Inflammatory macrophage (primary cell): ENCODE results near the gene DCAF4.
"Not testable (repeated sequence)": the region's sequence is repeated elsewhere in the genome, so short reads cannot be mapped to it uniquely, and the experiment has no call there.

Experiments used
- DNase-seq, 2 donors: peaks; one replicate each; pipeline ENCODE4 v3.0.0-alpha.2; 2020 to 2022

Gene DCAF4

GRCh38 chr14:72974661-72975060 lies 48.4 kb downstream of the DCAF4 start:
- DNase-seq: no peak

DNA sequence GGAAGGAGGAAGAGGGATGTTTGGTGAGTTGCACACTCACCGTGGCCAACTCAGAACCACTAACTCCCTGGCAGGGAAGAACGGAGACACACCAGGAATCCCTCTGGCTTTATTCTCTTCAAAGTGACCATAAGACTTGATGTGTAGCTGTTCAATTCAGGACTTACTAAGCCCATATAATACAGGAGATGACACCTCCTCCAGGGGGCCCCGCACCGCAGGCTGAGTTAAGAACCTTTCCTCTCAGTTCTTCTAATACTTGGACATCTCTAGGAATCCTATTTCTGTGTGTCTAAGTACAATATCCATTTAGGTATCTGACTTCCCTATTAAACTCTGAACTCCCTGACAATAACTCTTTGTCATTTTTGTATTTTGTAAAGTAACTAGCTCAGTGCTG lies 49.5 kb downstream of the DCAF4 start:
- no peak for DNase-seq

GRCh38 chr14:72978856-72979255 lies 52.6 kb downstream of the DCAF4 start:
- DNase-seq: no peak

DNA sequence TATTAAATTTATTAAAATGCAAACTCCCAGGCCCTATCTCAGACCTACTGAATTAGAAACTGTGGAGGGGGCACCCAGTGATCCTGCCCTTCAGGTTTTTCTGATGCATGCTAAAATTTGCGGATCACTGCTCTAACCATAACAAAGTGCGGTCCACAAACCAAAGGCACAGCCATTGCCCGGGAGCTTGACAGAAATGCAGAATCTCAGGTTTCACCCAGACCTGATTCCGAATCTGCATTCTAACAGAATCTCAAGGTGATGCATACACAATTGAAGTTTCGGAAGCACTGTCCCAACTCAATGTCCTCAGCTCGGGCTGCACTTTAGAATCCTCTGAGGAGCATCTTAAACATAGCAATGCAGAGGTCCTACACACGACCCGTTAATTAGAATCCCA lies 54.6 kb downstream of the DCAF4 start:
- no peak for DNase-seq

DNA sequence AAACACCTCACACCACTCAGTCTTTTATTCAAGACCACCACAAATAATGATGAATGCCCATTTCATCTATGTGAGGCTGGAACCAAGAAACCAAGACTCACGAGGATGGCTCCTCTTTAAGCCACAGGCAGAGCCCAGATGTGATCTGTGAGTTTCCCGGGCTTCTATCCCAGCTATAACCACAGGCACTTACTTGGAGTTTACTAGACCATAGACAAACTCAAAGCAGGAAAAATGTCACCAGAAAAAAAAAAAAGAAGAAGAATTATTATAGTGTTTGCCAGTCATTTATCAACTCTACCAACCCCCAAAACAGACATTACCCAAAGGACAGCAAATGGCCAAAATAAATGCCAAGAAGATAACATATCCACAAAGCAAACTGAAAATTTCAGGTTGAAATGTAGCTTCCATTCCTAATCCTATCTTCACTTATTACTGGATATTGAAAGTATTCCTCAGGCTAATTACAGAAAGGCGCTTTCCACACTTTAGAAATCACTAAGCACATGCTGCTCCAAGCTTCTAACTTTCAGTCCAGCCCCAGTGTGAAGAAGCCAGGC lies 56.0 kb downstream of the DCAF4 start:
- no peak for DNase-seq

DNA sequence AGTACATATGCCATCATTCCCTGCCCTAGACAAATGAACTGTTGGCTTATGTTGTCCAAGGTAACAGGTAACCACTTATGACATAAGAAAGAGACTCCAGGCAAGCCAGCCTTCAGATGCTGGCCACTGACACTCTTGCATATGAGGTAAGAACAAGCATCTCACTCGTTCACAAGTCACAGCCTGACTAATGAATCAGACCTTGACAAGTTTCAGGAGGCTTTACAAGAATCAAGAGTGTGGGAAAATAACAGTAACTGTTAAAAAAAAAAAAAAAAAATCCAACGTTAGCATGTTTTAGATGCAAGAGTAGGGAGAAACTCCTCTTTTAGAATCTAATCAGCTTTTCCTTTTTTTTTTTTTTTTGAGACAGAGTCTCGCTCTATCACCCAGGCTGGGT lies 60.0 kb downstream of the DCAF4 start:
- DNase-seq: no peak

- no peak for DNase-seq
Measured at GRCh38 chr14:72986857-72987256, 60.6 kb downstream of the DCAF4 start.

GRCh38 chr14:72990171-72990570 lies 63.9 kb downstream of the DCAF4 start:
- DNase-seq: no peak

GRCh38 chr14:72996916-72997315 lies 70.7 kb downstream of the DCAF4 start:
- DNase-seq: no peak

DNA sequence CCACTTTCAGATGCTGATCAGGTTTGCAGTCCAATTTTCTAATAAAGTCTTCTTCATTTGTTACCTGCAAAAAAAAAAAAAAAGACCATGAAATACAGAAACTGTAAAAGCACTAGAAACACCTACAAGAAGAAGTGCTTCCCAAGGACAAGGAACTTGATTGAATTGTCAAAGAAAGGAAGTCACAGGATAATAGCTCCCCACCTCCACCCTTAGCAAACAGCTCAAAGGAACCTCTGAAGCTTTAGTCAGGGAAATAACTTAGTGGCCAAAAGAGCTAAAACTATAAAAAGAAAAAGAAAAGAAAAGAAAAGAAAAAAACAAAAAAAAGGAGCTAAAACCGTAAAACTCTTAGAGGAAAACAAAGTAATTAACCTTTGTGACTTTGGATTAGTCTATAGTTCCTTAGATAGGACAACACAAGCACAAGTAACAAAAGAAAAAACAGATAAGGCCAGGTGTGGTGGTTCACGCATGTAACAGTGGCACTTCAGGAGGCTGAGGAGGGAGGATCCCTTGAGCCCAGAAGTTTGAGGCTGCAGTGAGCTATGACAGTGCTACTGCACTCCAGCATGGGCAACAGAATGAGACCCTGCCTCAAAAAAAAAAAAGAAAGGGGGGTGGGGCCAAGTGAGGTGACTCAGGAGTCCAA lies 72.1 kb downstream of the DCAF4 start:
- no peak for DNase-seq

- DNase-seq: no peak
Measured at GRCh38 chr14:72999316-72999715, 73.1 kb downstream of the DCAF4 start.

GRCh38 chr14:73000073-73000472 lies 73.8 kb downstream of the DCAF4 start:
- no peak for DNase-seq

GRCh38 chr14:73003681-73004080 lies 77.4 kb downstream of the DCAF4 start:
- no peak for DNase-seq

- not testable (repeated sequence) for DNase-seq
Measured at GRCh38 chr14:73004641-73005040, 78.4 kb downstream of the DCAF4 start.

DNA sequence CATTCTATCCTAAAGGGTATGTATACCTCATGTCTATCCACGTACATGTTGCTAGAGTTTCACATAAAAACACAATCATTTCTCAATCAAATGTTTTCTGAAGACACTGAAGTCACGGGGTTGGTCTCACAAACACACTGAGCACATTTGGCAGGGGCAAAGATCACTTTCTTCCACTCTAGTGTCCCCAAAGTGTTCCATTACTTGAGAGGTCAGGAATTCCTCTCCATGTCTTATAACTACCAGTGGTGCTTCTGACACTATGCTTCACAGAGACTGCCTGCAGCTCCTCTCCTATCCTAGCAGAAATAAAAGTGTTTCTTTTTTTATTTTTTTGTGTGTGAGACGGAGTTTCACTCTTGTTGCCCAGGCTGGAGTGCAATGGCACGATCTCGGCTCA lies 81.6 kb downstream of the DCAF4 start:
- DNase-seq: no peak

- no peak for DNase-seq
Measured at GRCh38 chr14:73008501-73008900, 82.2 kb downstream of the DCAF4 start.
